NCI-H2107 treated with DMSO at 0.1 percent for 48 hours (cell line): ENCODE measurements around the gene DNASE1L2.

Experiments used
- DNase-seq: peaks from one replicate; lab custom pipeline; 2025; ENCODE audit not compliant: unreplicated experiment; lab: John Stamatoyannopoulos, UW

DNASE1L2 gene

DNA sequence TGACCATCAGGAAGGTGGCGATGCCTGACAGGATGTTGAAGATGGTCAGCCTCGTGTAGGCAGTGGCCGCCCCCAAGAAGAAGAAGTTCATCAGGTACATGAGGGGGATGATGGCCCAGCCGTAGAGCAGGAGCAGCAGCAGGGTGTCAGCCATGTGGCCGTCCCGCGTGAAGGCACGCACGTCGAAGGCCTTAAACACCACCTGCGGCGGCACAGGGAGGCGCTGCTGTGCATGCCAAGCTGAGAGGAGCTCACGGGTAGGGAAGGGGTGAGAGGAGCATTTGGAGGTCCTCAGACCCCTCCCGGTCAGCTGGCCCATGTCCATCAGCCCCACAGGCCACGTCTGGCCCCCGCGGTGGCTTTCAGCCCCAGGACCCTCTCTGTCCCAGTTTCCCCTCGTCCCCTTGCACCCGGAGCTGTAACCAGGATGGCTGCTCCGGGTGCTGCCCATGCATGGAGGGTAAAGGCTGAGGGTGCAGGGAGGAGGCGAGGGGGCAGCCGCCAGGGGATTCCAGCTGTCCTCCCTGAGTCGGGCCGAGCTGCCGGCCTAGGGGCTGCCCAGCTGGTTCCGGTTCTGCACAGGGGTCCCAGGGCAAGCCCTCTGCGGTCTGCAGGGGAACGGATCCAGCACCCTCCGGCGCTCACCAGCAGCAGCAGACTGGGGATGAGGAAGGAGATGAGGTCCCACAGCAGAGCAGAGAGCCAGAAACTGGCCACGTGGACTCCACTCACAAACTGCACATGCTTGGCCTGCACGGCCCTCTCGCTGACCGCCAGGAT lies 48.7 kb downstream of the DNASE1L2 start:
- no peak for DNase-seq

DNA sequence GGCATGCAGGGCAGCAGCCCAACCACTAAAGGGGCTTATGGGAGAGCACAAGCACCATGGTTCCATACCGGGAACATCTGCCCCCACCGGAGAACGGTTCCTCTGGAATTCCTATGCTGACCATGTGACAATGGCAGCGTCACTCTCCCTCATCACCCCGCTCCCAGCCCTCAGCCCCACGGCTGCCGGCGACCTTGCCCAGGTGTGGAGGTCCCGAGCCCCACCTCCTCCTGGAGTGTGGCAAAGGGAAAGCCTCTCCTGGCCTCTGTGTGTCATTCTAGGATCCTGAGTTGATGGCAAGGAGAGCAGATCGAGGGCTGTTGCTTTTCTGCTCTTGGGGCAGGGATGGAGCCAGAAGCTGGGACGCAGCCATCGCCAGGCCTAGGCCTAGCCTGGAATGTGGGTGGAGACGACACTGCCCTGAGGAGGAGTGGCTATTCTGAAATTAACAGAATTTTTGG lies 49.5 kb downstream of the DNASE1L2 start:
- no peak for DNase-seq

DNA sequence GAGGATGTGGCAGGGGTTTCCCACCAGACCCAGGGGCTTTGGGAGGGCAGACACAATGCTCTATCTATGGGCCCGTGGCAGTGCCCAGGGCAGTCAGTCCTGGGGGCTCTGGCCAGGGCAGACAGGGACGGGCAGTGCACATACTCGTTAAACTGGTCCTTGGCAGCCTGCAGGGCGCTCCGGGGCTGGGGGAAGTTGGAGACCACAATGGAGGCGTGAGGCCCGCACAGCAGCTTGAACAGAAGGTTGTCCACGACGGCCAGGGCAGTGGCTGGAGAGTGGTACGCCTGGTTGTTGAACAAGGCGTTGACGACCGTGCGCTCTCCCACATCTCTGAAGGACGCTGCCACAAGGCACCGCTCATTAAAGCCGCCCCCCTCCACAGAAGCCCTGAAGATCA lies 50.3 kb downstream of the DNASE1L2 start:
- DNase-seq = no peak

DNA sequence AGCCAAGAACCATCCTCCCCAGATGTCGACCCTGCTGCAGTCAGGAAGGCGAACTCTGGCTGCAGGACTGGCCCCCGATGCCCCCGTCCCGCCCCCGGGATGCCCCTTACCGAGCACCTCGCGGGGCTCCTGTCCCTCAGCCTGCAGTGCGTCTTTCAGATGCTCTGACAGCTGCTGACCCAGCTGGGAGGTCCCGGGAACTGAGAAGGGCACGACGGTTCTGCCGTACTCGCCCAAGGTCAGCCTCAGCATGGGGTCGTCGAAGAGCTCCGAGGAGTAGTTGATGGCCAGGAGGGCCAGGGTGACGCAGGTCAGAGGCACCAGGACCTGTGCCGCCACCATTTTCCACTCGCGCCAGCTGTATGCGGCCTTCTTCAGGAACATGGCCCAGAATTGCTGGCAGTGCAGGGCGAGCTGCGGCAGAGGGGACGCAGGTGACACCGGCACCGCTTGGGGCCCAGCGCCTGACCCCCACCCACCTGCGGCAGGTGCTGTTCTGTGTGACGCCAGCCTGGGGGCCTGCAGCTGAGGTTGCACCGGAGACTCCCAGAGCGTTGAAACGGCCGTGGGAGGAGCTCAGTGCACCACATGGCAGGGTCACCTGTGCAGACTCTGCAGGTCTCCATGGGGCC lies 51.8 kb downstream of the DNASE1L2 start:
- no peak for DNase-seq
